Activated CD4-positive, alpha-beta T cell treated with anti-CD3 and anti-CD28 coated beads, Interleukin-2, amount 10 ng/mL, durations not matched to agents 7 days and 5 days (primary cell): Measurements from ENCODE around the gene TEAD4. TPM values are rescaled to one million over a fixed set of nuclear protein-coding genes. Genes with fewer than 3 reads are reported as not detected.

Experiments used
- CTCF ChIA-PET: fragments of 350-600 bp; sonication (Branson Sonifier 250); formaldehyde crosslinking; loops from one replicate; lab custom pipeline; 2021; ENCODE audit warnings: antibody characterized with exemption; lab: Charles Lee
- POLR2A ChIA-PET: fragments of 350-600 bp; sonication (Branson Sonifier 250); formaldehyde crosslinking; loops from one replicate; lab custom pipeline; 2021; ENCODE audit warnings: antibody characterized with exemption; lab: Charles Lee
- DNase-seq: peaks from one replicate; pipeline ENCODE4 v3.0.0-alpha.2; 2020
- H3K27ac Mint-ChIP-seq: one replicate; pipeline ENCODE4 v1.8.0; 2021; ENCODE audit warnings: mild to moderate bottlenecking, moderate library complexity, mixed read lengths
- H3K27me3 Mint-ChIP-seq: one replicate; pipeline ENCODE4 v1.8.0; 2021; ENCODE audit warnings: mixed read lengths
- H3K36me3 Mint-ChIP-seq: one replicate; pipeline ENCODE4 v1.8.0; 2021; ENCODE audit warnings: low read depth, mixed read lengths
- H3K4me1 Mint-ChIP-seq: one replicate; pipeline ENCODE4 v1.8.0; 2021; ENCODE audit warnings: mixed read lengths
- H3K4me3 Mint-ChIP-seq: one replicate; pipeline ENCODE4 v1.8.0; 2021; ENCODE audit warnings: mild to moderate bottlenecking, moderate library complexity, mixed read lengths
- H3K9me3 Mint-ChIP-seq: one replicate; pipeline ENCODE4 v1.8.0; 2021; ENCODE audit warnings: mixed read lengths
- total RNA-seq, 2 experiments: library from RNA; stranded (reverse); gene quantifications; one replicate each; pipeline ENCODE4 v1.2.3, GENCODE V29; 2021

TEAD4 gene
- total RNA-seq, 2 experiments from 2014 or later, result 0.69 to 1.00 TPM

DNA sequence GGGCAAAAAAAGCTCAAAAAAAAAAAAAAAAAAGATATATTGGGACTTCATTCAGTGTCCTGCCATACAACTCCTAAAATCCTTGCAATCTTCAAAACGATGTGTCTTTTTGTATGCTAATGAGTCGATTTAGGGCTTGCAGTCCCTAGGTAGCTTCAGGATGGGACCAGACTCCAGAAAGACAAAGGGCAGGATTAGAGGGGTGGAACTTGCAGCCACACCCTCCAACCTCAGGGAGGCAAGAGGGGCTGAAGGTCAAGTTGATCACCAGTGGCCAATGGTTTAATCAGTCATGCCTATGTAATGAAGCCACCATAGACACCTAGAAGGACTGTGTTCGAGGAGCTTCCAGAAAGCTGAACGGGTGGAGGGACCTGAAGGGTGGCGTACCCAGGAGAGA is 29.3 kb downstream of the TEAD4 start:
- CTCF ChIA-PET, result interaction anchor here (0.9 kb wide), 1 partner anchor 10 kb away, joined by 3 read pairs; no protein-coding TSS in a partner anchor
- H3K4me3 Mint-ChIP-seq, result no peak overlapping the region
- H3K4me1 Mint-ChIP-seq, result no peaks in the 10 kb centered on the region
- POLR2A ChIA-PET, result no interaction called here
- no peaks in the 10 kb centered on the region for H3K36me3 Mint-ChIP-seq
- H3K27me3 Mint-ChIP-seq, result no peaks in the 10 kb centered on the region
- no peak overlapping the region for H3K27ac Mint-ChIP-seq
- H3K9me3 Mint-ChIP-seq, result peaks cover 7% of the 10 kb centered on the region
- no peak for DNase-seq

DNA sequence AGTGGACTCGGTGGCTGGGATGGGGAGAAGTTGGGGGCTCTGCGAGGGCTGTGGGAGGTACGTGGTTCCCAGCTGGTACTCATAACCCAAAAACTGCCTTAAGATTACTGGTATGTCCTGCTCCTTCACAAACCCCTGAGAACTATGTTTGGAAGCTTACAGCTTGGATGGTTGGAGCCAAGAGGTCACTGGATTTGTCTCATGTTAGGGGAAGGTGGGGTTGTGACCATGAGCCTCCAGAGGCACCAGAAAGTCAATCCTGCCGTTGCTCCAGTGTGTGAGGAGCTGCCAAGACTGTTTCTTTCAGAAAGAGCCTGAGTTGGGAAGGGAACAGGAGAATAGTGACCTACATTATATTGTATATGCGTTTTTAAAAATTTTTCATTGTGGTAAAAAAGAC is 33.5 kb downstream of the TEAD4 start:
- Mint-ChIP-seq H3K4me3 (no peak overlapping the region), H3K27ac (no peak overlapping the region), H3K27me3 (no peaks in the 10 kb centered on the region), H3K4me1 (no peaks in the 10 kb centered on the region), H3K36me3 (no peaks in the 10 kb centered on the region), H3K9me3 (peaks cover 7% of the 10 kb centered on the region)
- ChIA-PET POLR2A (no interaction called here), CTCF (interaction anchor here (0.6 kb wide), 1 partner anchor 90 kb away, joined by 3 read pairs; no protein-coding TSS in a partner anchor)
- DNase-seq, result no peak

DNA sequence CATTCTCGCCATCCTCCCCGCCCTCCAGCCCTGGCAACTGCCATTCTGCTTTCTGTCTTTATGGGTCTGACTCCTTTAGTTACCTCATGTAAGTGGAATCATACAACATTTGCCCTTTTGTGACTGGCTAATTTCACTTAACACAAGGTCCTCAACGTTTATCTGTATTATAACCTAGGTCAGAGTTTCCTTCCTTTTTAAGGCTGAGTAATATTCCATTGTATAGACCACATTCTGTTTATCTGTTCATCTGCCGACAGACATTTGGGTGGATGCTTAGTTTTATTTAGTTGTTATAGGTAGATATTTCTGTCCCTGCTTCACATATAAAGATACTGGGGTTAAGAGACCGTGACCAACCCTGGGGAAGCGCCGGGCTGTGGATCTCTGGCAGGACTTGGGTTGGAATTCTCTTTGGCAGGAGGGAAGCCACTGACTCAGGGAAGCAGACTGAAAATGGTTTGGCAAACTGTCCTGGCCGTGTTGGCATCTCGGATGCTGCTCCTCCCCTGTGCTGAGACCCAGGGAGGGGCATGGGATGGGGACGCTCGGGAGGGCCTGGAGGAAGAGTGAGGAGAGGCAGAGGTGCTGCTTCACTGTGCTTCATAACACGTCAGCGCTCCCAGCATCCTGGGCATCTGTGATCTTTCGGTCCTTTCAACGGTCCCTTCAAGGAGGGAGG is 38.9 kb downstream of the TEAD4 start:
- POLR2A ChIA-PET, result interaction anchor here (0.6 kb wide), 1 partner anchor 147 kb away, joined by 4 read pairs; no protein-coding TSS in a partner anchor
- DNase-seq, result no peak
- Mint-ChIP-seq H3K4me3 (no peak overlapping the region), H3K4me1 (no peaks in the 10 kb centered on the region), H3K36me3 (no peaks in the 10 kb centered on the region), H3K27me3 (no peaks in the 10 kb centered on the region), H3K9me3 (no peaks in the 10 kb centered on the region), H3K27ac (no peak overlapping the region)
- CTCF ChIA-PET, result interaction anchor here (0.9 kb wide), 1 partner anchor 11 kb away, joined by 3 read pairs; no protein-coding TSS in a partner anchor

DNA sequence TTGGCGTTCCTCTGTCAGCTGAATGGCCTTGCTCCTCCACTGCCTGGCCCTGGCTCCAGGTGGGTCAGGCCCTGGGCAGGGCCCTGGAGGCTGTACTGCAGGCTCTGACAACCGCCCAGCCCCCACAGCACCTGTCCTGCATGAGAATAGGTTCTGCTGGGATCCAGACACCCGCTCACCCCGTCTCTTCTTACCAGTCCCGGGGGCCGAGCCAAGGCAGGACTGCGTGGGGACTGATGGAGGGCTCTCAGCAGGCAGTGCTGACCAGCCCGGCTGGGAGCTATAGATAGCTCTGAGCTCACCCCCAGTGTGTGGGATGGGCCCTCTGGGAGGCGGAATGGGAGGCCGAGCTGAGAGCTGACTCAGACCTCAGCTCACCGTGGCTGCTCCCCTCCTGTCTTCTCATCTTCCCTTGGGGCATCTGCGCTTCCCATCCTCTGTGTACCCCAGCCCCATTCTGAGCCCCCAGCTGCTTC is 39.6 kb downstream of the TEAD4 start:
- H3K4me1 Mint-ChIP-seq, result no peaks in the 10 kb centered on the region
- H3K27me3 Mint-ChIP-seq, result no peaks in the 10 kb centered on the region
- no peaks in the 10 kb centered on the region for H3K36me3 Mint-ChIP-seq
- no peaks in the 10 kb centered on the region for H3K9me3 Mint-ChIP-seq
- DNase-seq, result no peak
- H3K27ac Mint-ChIP-seq, result no peak overlapping the region
- ChIA-PET CTCF (interaction anchor here (0.6 to 0.9 kb wide), 2 partner anchors 10 to 18 kb away, joined by 3 to 4 read pairs; no protein-coding TSS in a partner anchor), POLR2A (interaction anchor here (0.6 kb wide), 1 partner anchor 148 kb away, joined by 4 read pairs; no protein-coding TSS in a partner anchor)
- H3K4me3 Mint-ChIP-seq, result no peak overlapping the region

DNA sequence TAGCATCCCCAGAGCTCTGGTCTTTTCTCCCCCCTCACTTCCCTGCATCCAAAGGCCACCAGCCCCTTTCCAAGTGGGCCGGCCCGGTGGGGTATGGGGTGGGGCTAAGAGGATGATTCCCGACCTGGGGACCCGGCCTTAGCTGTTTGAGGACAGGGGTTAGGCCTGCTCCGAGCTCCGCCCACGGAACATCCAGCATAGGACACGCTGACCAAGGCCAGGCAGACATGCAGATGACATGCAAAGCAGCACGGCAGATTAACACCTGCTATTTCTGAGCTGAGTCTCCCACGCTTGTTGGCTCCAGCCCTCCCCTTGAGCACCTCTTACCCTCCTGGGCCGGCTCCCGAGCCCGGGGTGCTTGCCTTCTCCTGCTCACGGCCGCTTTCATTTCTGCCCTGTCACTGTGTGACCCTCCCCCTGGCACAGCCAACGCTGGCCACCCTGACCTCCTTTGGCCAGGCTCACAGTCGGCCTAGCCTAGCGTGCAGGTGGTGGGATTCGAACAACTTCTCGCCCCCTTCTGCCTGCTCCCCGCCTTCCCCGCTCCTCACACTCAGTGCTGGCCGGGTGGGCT is 40.2 kb downstream of the TEAD4 start:
- DNase-seq, result no peak
- no peak overlapping the region for H3K27ac Mint-ChIP-seq
- H3K36me3 Mint-ChIP-seq, result no peaks in the 10 kb centered on the region
- no peaks in the 10 kb centered on the region for H3K9me3 Mint-ChIP-seq
- H3K4me3 Mint-ChIP-seq, result no peak overlapping the region
- ChIA-PET POLR2A (no interaction called here), CTCF (interaction anchor here (0.6 to 0.9 kb wide), 2 partner anchors 9 to 19 kb away, joined by 3 to 4 read pairs; no protein-coding TSS in a partner anchor)
- H3K27me3 Mint-ChIP-seq, result no peaks in the 10 kb centered on the region
- H3K4me1 Mint-ChIP-seq, result no peaks in the 10 kb centered on the region

DNA sequence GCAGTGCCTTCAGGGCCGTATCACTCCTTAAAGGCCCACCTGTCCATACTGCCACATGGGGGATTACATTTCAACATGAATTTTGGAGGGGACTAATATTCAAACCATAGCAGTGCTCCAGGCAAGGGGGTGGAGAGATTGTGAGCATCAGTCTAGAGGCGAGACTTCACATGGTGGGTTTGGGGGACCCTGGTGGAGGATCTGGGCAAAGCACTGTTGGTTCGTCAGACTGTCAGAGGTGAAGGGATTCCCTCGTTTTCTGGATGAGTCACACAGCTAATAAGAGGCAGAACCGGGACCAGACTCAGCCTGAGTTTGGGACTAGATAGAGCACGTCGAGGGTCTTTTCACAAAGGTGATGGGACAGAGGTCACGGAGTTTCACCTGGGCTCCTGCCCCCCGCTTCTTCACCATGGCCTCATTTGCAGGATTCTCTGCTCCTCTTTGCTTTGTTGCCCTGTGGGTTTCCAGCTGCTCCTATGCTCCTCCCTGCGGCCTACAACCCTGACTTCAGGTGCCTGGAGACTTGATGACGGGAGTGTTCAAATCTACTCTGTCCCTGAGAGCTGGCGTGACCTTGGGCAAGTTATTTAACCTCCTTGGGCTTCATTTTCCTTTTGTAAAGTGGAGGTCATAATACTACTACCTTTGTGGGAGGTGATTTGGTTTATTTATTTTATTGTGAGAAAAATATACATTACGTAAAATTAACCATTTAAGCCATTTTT is 41.5 kb downstream of the TEAD4 start:
- H3K9me3 Mint-ChIP-seq, result no peaks in the 10 kb centered on the region
- POLR2A ChIA-PET, result no interaction called here
- no peak overlapping the region for H3K27ac Mint-ChIP-seq
- no peak overlapping the region for H3K4me3 Mint-ChIP-seq
- CTCF ChIA-PET, result no interaction called here
- no peaks in the 10 kb centered on the region for H3K36me3 Mint-ChIP-seq
- no peak for DNase-seq
- no peaks in the 10 kb centered on the region for H3K27me3 Mint-ChIP-seq
- no peaks in the 10 kb centered on the region for H3K4me1 Mint-ChIP-seq

DNA sequence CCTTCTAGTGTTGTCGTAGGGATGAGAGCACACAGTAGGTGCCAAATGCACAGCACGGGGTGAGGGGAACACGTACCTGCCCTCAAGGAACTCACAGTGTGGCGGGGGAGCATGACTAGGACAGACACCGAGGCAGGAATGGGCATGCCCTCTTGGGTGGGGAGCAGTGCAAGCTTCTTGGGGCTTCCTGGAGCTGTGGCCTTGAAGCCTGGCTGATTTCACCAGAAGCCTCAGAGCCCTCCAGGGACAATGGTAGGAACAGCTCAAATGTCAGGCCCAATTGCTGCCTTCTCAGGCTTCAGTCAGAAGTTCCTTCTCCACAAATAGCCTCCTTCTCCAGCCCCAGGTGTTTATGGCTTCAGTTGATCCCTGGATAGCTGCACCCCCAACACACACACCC is 43.4 kb downstream of the TEAD4 start:
- DNase-seq, result no peak
- H3K27ac Mint-ChIP-seq, result no peak overlapping the region
- H3K36me3 Mint-ChIP-seq, result no peaks in the 10 kb centered on the region
- H3K9me3 Mint-ChIP-seq, result no peaks in the 10 kb centered on the region
- ChIA-PET POLR2A (no interaction called here), CTCF (interaction anchor here (1.4 kb wide), 1 partner anchor 11 kb away, joined by 3 read pairs; no protein-coding TSS in a partner anchor)
- H3K4me3 Mint-ChIP-seq, result no peak overlapping the region
- no peaks in the 10 kb centered on the region for H3K4me1 Mint-ChIP-seq
- no peaks in the 10 kb centered on the region for H3K27me3 Mint-ChIP-seq

DNA sequence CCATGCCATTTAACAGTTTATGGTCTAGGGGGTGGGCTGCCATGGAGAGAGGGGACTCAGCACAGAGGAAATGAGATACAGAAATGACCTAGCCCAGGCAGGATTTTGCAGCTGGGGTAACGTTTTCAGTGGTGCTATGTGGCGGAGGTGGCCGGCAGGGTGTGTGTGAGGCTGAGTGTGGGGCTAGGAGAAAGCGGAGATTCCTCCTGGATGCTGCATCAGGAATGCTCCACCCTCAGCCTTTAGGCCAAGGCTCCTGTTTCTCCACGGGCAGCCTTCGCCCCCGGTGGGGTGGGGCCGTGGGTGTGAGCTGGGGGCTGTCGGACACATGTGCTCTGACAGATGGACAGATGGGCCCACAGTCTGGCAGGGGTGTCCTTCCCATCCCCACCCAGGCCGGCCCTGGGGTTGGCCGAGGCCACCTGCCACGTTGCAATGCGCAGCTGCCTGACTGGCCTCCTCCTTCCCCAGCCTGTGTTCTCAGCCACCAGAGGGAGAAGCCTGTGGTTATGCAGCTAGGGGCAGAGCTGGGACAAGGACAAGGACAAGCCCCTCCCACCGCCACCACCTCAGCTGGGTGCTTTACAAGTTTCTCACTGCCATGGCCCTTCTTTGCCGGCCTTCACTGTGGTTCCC is 44.3 kb downstream of the TEAD4 start:
- no peak for DNase-seq
- H3K4me3 Mint-ChIP-seq, result no peak overlapping the region
- H3K36me3 Mint-ChIP-seq, result no peaks in the 10 kb centered on the region
- H3K27me3 Mint-ChIP-seq, result no peaks in the 10 kb centered on the region
- ChIA-PET POLR2A (no interaction called here), CTCF (no interaction called here)
- no peaks in the 10 kb centered on the region for H3K9me3 Mint-ChIP-seq
- no peak overlapping the region for H3K27ac Mint-ChIP-seq
- no peaks in the 10 kb centered on the region for H3K4me1 Mint-ChIP-seq

DNA sequence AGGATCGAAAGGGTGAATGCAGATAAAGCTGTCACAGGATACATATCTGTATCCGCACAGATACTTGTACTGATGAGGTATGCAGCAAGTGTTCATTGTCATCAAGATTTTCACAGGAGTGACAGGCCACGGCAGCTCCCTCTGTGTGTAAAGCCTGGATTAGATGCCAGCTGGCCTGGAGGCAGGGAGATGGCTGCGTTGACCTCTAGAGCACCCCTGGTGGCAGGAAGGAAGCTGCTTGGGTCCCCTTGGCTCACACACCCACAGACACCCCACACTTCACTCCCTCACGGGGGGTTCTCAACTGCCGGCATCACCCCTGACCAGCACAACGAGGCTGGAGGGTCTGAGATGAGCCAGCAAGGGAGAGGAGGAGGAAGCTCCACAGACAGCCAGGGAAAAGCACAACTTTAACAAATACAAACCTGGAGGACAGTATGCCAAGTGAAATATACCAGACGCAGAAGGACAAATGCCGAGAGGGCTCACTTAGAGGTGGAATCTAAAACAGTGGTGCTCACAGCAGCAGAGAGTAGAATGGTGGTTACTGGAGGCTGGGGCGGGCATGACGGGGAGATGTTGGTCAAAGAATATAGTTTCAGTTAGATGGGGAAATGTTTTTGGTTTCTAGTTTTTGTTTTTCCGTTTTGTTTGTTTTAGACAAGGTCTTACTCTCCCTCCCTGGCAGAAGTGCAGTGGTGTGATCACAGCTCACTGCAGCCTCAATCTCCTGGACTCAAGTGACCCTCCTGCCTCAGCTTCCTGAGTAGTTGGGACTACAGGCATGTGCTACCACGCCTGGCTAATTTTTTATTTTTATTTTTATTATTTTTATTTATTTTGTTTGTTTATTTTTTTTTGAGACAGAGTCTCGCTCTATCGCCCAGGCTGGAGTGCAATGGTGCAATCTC is 45.7 kb downstream of the TEAD4 start:
- POLR2A ChIA-PET, result no interaction called here
- Mint-ChIP-seq H3K36me3 (no peaks in the 10 kb centered on the region), H3K9me3 (no peaks in the 10 kb centered on the region), H3K4me1 (no peaks in the 10 kb centered on the region), H3K4me3 (no peak overlapping the region), H3K27ac (no peak overlapping the region), H3K27me3 (no peaks in the 10 kb centered on the region)
- DNase-seq, result no peak
- CTCF ChIA-PET, result interaction anchor here (0.6 to 1.0 kb wide), 2 partner anchors 17 to 65 kb away, joined by 3 read pairs; no protein-coding TSS in a partner anchor

DNA sequence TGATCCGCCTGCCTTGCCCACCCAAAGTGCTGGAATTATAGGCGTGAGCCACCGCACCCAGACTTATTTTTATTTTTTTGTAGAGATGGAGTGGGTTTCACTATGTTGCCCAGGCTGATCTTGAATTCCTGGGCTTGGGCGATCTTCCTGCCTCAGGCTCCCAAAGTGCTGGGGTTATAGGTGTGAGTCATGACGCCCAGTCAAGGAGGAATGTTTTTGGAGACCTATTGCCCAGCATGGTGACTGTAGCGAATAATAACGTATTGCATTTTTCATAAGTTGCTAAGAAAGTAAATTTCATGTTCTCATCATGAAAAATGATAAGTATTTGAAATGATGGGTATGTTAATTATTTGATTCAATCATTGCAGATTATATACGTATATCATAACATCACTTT is 46.5 kb downstream of the TEAD4 start:
- Mint-ChIP-seq H3K27me3 (no peaks in the 10 kb centered on the region), H3K27ac (no peak overlapping the region), H3K4me1 (no peaks in the 10 kb centered on the region), H3K36me3 (no peaks in the 10 kb centered on the region), H3K4me3 (no peak overlapping the region), H3K9me3 (no peaks in the 10 kb centered on the region)
- ChIA-PET CTCF (no interaction called here), POLR2A (no interaction called here)
- DNase-seq, result no peak

DNA sequence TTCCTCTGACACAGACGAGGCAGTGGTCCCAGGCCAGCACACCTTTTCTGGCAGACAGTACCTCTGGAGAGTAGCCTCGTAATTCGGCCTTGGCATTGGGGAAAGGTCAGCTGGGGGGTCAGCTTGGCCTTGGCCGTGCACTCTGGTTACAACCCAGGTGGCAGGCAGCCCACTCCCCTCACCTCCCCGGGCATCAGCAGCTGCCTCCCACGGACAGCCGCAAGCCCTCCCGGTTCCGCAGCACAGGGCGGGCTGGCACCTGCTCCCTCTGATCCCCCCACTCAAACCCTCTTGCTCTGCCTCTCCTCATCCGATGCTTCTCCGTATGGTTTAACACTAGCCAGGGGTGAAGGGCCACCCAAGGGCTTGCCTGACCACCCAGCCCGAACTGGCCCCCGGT is 50.6 kb downstream of the TEAD4 start:
- H3K9me3 Mint-ChIP-seq, result no peaks in the 10 kb centered on the region
- H3K27me3 Mint-ChIP-seq, result no peaks in the 10 kb centered on the region
- no peaks in the 10 kb centered on the region for H3K4me1 Mint-ChIP-seq
- H3K27ac Mint-ChIP-seq, result no peak overlapping the region
- ChIA-PET CTCF (interaction anchor here (0.6 kb wide), 1 partner anchor 105 kb away, joined by 3 read pairs; no protein-coding TSS in a partner anchor), POLR2A (no interaction called here)
- H3K36me3 Mint-ChIP-seq, result no peaks in the 10 kb centered on the region
- H3K4me3 Mint-ChIP-seq, result no peak overlapping the region
- no peak for DNase-seq
